Suppressor macrophage treated with lipopolysaccharide for 4 hours (primary cell): ENCODE measurements around the gene CACNA2D2.

Experiments used
- DNase-seq: peaks from one replicate; pipeline ENCODE4 v3.0.0-alpha.2; 2020

The CACNA2D2 gene

DNA sequence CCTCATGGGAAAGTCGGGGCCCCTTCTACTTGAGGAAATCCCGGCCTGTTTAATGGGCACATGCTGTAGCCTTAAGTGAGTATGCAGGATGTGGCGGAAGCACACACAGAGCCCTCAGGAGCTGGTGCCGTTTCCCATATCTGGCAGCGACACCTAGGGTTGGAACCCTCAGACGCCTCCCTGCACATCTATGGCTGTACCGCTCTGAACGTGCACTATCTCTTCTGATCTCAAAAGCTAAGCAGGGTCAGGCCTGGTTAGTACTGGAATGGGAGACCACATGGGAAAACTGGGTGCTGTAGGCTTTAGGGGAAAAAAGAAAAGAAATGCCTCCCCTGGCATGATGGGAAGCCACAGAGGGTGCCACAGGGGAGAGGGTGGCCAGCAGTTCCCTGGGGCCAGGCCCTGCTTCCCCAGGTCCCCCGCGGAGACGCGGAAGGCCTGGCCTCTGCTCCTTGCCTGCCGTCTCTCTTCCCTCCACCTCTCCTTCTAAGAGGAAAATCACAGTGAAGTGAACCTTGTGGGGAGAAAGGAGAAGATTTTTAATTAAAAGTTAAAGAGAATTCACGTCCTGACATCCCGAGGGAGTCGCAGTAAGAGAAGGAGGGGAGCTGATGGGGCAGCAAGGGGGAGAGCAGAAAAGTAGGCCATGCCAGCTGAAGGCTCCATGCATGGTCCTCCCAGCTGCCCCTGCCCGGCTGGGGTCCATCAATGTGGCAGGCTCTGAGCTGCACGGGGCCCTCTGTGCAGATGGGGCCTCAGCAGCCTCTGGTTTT, 83.7 kb downstream of the CACNA2D2 start:
- DNase-seq: no peak

DNA sequence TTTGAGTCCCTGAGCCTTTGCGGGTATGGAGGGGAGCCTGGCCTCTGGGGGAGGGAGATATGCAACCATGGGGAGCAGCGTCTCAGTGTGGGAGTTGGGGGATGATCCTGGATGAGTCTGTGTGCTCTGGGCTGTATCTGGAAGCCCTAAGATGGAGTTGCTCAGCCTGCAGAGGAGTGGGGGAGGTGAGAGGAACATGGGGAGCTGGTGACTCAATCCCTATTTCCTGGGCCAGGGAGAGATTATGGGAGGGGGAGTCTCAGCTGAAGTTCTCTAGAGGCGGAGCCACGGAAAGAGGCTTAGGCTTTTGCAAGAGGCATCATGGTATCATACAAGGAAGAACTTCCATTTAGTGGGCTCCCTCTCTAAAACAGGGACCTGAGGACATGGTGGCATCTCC, 84.6 kb downstream of the CACNA2D2 start:
- no peak for DNase-seq

DNA sequence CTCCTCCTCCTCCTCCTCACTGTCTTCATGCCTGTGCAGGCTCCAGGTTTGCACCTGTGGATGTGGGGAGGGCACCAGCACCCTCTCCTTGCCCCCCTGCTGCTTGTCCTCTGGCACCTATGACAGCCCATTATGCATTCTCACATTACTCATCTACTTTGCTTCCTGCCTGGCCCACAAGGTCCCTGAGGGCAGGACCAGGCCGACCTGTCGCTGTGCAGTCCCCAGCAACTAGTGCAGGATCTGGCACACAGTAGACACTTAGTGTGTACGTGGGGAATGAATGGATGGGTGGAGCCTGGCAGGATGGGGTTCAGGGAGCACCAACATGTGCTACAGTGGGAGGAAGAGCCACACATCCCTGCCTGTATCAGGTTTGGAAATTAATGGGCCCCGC, 85.8 kb downstream of the CACNA2D2 start:
- no peak for DNase-seq

GRCh38 chr3:50416736-50417636, 86.4 kb downstream of the CACNA2D2 start:
- DNase-seq: no peak

DNA sequence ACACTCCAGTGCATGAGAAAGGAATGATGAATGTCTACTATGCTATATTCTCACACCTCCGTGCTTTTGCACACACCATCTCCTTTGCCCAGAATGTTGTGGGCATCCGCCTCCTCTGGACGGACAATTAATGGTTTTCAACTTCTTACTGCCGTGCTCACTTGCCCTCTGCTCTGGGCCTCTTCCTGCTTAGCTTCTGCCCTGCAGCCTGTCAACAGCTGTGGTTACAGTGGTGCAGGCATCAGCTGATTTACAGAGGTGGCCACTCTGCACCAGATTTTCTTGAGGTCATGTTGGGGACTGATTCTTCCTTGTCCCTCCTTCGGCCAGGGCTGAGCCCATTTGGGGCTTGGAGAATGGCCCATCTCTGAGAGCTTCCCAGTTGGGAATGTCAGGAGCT, 87.6 kb downstream of the CACNA2D2 start:
- no peak for DNase-seq

DNA sequence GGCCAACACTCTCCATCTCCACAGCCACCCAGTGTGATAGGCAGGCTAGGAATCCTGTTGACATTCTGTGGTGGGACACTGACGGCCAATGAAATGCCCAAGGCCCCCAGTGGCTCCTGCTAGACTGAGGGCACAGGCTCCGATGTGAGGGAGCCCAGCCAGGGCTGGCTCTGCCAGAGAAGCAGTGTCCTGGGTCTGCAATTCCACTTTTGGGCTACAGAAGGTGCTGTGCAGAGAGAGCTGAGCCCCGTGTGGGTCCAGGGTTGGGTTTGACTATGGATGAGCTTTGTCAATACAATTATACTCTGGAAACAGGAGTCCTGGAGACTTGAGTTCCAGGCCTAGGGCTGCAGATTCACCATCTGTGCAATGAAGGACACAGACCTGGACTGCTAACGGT, 88.4 kb downstream of the CACNA2D2 start:
- no peak for DNase-seq

- DNase-seq: no peak
Observed at GRCh38 chr3:50414616-50415015, 88.8 kb downstream of the CACNA2D2 start.

- DNase-seq: no peak
Observed at GRCh38 chr3:50412231-50412754, 91.1 kb downstream of the CACNA2D2 start.

GRCh38 chr3:50411229-50411628, 92.2 kb downstream of the CACNA2D2 start:
- DNase-seq: no peak

GRCh38 chr3:50410608-50411139, 92.8 kb downstream of the CACNA2D2 start:
- no peak for DNase-seq

- no peak for DNase-seq
Observed at GRCh38 chr3:50410185-50410584, 93.2 kb downstream of the CACNA2D2 start.

GRCh38 chr3:50408443-50408944, 94.9 kb downstream of the CACNA2D2 start:
- no peak for DNase-seq

DNA sequence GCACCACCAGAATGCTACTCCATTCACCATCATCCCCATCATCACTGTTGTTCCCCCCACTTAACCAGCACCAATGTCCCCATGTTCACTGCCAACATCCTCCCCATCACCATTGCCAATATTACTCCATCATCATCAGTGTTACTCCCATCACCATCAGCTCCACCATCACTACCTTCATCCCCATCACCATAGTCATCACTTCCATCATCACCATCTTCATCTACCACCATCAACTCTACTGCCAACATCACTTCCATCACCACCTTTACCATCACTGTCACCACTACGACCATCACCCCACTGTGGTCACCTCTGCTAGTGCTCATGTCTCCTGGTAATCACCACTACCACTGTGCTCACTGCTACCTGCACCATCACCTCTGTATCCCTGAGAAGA, 96.9 kb downstream of the CACNA2D2 start:
- DNase-seq: no peak

DNA sequence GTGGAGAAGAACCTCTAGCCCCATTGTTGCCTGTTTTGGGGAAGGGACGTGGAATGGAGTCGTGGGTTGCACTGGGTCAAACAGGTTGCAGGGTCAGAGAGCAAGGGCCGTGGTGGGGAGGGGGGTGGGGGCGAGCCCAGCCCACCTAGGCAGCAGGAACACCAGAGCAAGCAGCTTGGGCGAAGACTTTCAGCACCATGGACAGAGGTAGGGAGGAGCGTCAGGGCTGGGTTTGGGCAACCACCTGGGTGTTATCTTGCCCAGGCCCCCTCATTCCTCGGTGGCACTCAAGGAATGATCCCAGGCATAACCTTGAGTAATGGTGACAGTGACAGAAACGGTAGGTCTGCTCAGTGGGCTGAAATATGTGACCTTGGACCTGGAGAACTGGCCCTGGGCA, 98.2 kb downstream of the CACNA2D2 start:
- DNase-seq: peak; percentile 20

- DNase-seq: no peak
Observed at GRCh38 chr3:50401978-50402595, 101.3 kb downstream of the CACNA2D2 start.

GRCh38 chr3:50396502-50396901, 106.9 kb downstream of the CACNA2D2 start:
- DNase-seq: no peak

GRCh38 chr3:50395070-50395860, 108.2 kb downstream of the CACNA2D2 start:
- peak; percentile 75 for DNase-seq

DNA sequence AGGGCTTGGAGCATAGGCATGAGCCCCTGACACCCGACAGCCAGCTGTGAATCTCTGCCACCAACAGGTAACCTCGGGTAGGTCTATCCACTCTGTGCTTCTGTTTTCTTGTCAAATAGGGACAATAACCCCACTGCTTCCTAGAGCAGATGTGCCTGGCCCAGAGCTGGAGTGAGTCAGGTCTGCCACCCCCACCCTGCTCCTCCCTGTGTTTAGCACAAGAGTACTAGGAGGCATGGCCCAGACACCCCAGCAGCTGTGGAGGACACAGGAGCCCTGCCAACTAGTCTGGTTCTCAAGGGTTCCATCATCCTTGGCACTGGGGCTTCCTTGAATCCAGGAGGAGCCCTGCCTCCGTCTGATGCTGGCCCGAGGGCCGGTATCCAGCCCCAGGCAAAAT, 110.4 kb downstream of the CACNA2D2 start:
- no peak for DNase-seq

GRCh38 chr3:50392101-50392715, 111.2 kb downstream of the CACNA2D2 start:
- no peak for DNase-seq

- no peak for DNase-seq
Observed at GRCh38 chr3:50390508-50391224, 112.8 kb downstream of the CACNA2D2 start.

- no peak for DNase-seq
Observed at GRCh38 chr3:50389414-50389767, 114.0 kb downstream of the CACNA2D2 start.
